ENCODE measurements around the gene SNX27.

The SNX27 gene

DNA sequence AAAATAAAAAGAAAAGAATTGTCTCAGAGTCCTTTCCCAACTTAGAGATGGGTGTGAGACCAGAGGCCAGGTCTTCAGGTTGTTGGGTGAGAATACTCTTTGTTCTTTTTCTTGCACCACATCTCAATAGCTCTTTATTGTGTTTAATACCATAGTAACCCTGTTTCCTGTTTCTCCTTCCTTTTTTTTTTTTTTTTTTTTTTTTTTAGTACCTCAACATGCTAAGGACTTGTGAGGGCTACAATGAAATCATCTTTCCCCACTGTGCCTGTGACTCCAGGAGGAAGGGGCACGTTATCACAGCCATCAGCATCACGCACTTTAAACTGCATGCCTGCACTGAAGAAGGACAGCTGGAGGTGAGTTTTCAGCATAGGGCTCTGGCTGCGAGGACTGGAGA is 80.4 kb downstream of the SNX27 start:
- no peak overlapping the region for H3K27ac ChIP-seq
- CTCF ChIA-PET = interaction anchor here (2.3 kb wide), 1 partner anchor 42 kb away, joined by 12 read pairs; no protein-coding TSS in a partner anchor
- no peak for DNase-seq (ENCODE audit: low spot score)
- TF ChIP-seq, protein P1, sequence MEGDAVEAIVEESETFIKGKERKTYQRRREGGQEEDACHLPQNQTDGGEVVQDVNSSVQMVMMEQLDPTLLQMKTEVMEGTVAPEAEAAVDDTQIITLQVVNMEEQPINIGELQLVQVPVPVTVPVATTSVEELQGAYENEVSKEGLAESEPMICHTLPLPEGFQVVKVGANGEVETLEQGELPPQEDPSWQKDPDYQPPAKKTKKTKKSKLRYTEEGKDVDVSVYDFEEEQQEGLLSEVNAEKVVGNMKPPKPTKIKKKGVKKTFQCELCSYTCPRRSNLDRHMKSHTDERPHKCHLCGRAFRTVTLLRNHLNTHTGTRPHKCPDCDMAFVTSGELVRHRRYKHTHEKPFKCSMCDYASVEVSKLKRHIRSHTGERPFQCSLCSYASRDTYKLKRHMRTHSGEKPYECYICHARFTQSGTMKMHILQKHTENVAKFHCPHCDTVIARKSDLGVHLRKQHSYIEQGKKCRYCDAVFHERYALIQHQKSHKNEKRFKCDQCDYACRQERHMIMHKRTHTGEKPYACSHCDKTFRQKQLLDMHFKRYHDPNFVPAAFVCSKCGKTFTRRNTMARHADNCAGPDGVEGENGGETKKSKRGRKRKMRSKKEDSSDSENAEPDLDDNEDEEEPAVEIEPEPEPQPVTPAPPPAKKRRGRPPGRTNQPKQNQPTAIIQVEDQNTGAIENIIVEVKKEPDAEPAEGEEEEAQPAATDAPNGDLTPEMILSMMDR (conservative IDR thresholded peaks at IDR 0.05; ENCODE audit: low read depth) = no peak
- POLR2A ChIA-PET (ENCODE audit: low non-redundant PET) = no interaction called here

DNA sequence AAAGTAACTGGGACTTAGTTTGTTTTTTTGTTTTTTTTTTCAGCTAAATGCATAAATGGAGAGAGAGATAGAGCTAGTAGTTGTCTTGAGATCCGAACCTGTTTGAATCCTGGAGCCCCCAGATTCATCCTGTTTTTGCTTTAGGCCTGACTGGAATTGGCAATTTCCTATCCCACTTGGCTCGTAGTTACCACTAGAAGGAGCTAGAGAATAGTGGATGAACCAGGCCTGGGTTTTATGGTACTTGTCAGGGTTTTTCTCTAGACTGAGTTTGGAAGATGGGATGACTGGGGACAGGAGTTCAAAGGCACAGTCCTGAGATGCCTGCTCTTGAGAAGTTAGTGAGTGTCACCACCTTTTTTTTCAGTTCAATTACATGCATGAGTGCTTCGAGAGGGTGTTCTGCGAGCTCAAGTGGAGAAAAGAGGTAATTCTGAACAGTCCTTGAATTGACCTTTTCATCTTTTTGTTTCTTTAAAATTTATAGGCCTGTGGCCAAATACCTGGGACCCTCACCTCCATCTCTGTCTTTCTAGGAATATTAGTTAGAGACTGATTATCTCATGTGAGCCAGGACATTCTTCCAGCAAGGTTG is 81.3 kb downstream of the SNX27 start:
- POLR2A ChIA-PET (ENCODE audit: low non-redundant PET) = no interaction called here
- DNase-seq (ENCODE audit: low spot score) = peak; percentile 35
- TF ChIP-seq, protein P1 (conservative IDR thresholded peaks at IDR 0.05; ENCODE audit: low read depth) = peak; percentile 58
- CTCF ChIA-PET = interaction anchor here (0.6 to 2.3 kb wide), 9 partner anchors 9 to 506 kb away, joined by 3 to 12 read pairs (median 5); no protein-coding TSS in a partner anchor
- no peak overlapping the region for H3K27ac ChIP-seq

DNA sequence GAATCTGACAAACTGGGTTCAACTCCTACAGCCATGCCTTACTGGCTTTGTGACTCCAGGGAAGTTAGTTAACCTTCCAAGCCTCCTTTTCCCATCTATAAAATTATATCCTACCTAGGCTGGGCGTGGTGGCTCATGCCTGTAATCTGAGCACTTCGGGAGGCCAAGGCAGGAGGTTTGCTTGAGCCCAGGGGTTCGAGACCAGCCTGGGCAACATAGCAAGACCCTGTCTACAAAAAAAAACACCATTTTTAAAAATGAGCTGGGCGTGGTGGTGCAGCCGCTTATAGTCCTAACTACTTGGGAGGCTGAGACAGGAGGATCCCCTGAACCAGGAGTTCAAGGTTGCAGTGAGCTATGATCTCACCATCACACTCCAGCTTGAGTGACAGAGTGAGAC is 89.7 kb downstream of the SNX27 start:
- no peak for DNase-seq (ENCODE audit: low spot score)
- ChIA-PET CTCF (no interaction called here), POLR2A (ENCODE audit: low non-redundant PET) (no interaction called here)
- no peak overlapping the region for H3K27ac ChIP-seq
- TF ChIP-seq, protein P1 (conservative IDR thresholded peaks at IDR 0.05; ENCODE audit: low read depth) = no peak

DNA sequence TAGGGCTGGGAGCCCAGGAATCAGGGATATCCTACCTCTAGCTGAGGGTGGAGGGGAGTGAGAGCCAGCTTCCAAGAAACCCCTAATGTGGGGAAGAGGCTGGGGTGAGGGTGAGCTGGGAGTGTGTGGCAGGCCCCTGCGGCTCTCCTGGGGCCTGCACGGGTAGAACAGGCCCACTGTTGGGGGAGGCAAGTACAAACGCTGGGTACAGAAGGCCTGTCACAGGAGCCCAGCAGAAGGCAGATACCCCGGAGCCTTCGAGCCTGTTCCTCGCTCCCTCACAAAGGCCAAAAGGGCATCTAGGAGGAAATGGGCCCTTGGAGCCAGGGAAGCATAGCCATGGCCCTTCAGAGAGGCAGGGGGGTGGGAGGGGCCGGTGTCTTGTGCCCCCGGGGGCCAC is 91.1 kb downstream of the SNX27 start:
- POLR2A ChIA-PET (ENCODE audit: low non-redundant PET) = no interaction called here
- TF ChIP-seq, protein P1 (conservative IDR thresholded peaks at IDR 0.05; ENCODE audit: low read depth) = no peak
- CTCF ChIA-PET = interaction anchor here (1.0 kb wide), 1 partner anchor 10 kb away, joined by 8 read pairs; no protein-coding TSS in a partner anchor
- no peak for DNase-seq (ENCODE audit: low spot score)
- H3K27ac ChIP-seq = no peak overlapping the region

DNA sequence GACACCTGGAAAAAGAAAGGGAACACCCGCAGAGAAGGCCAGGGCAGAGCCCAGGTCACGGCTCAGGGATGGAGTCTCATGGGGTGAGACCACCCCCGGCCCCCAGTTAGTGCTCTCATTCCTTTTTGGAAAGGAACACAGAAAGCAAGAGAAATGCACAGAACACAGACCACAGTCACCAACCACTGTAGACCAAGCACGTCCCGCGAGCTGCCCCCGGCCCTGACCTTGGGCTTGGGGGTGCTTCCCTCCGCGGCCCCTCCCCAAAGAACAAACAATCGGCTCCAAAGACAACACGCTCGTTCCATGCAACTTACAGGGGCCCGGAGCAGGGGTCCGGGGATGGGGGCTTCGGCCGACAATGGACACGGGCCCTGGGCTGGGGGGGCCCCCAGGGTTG is 92.0 kb downstream of the SNX27 start:
- CTCF ChIA-PET = no interaction called here
- no peak overlapping the region for H3K27ac ChIP-seq

DNA sequence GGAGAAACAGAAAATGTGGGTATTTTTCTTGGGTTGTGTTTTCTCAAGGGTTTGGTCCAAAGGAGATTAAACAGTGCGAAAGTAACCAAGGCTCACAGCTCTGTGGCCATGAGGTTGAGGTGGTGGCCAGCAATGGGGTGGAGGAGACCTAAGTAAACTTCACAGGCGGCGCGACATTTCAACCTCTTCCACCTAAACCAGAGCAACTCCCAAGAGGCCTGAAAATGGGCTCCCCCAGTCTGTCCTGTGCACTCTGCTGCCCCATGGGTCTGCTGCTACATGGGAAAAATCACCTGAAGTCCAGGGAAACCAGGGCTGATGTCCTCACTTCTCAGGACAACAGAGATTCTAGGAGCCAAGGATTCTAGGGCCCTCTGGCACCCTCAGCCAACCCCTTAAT is 92.4 kb downstream of the SNX27 start:
- ChIA-PET POLR2A (ENCODE audit: low non-redundant PET) (no interaction called here), CTCF (no interaction called here)
- no peak for DNase-seq (ENCODE audit: low spot score)

More for the DNA sequence above, 92.0 kb downstream of the SNX27 start:
- POLR2A ChIA-PET (ENCODE audit: low non-redundant PET) = no interaction called here
- TF ChIP-seq, protein P1 (conservative IDR thresholded peaks at IDR 0.05; ENCODE audit: low read depth) = no peak
- DNase-seq (ENCODE audit: low spot score) = no peak

More for the DNA sequence above, 92.4 kb downstream of the SNX27 start:
- no peak overlapping the region for H3K27ac ChIP-seq
- TF ChIP-seq, protein P1 (conservative IDR thresholded peaks at IDR 0.05; ENCODE audit: low read depth) = no peak

Measured in RWPE1 (cell line).